C4-2B (cell line): ENCODE results near the gene TEX2.

Source experiments
- CTCF ChIP-seq: fragments of 450-650 bp; conservative IDR thresholded peaks from 2 replicates; pipeline ENCODE4 v1.5.1; 2017; ENCODE audit warnings: mild to moderate bottlenecking
- ZFX ChIP-seq: fragments of 450-650 bp; IDR thresholded peaks from 2 replicates; pipeline ENCODE4 v1.6.1; 2017

- TF ChIP-seq CTCF (no peak), ZFX (no peak)
Measured at GRCh38 chr17:64153565-64154312, 109.3 kb downstream of the TEX2 start.
